GM18870 (cell line): Measurements from ENCODE around the gene PDE8B.

Experiments used
- ATAC-seq: cut with Tn5 transposase; IDR thresholded peaks from one replicate; pipeline ENCODE4 v1.9.1; 2021; ENCODE audit warnings: moderate library complexity; ENCODE audit not compliant: unreplicated experiment

PDE8B gene

GRCh38 chr5:77229887-77230286 lies 19.4 kb downstream of the PDE8B start:
- no peak for ATAC-seq

DNA sequence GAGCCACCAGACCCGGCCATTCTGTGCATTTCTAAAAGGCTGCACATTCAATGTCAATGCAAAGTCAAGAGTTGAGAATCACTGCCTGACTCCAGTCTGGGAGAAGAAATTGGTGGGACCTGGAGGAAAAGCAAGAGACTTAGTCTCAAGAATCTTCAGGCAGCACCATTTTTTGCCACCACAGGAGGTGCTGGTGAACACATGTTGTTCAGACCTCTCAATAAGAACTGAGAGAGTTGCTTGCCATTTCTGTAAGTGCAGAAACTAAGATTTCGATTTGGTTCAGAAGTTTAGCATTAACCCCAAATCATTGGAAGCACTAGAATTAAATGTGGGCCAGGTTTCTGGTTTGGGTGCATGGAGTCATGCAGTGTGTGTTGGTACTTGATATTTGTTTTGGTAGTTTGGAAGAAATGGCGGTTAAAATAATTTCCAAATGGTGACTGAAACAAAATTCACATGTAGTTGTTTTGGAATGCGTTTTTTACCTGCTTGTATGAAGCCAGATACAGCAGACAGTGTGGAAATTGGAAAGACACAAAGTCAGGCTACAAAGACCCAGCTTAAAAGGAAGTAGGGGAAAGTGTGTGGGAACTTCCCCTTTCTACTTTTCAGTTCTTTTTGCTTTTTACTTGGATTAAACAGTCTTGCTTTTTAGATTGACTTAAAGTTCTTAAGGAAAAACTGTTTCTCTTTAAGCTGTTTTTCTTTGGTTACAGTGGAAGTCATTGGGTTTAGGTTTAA lies 20.4 kb downstream of the PDE8B start:
- no peak for ATAC-seq

DNA sequence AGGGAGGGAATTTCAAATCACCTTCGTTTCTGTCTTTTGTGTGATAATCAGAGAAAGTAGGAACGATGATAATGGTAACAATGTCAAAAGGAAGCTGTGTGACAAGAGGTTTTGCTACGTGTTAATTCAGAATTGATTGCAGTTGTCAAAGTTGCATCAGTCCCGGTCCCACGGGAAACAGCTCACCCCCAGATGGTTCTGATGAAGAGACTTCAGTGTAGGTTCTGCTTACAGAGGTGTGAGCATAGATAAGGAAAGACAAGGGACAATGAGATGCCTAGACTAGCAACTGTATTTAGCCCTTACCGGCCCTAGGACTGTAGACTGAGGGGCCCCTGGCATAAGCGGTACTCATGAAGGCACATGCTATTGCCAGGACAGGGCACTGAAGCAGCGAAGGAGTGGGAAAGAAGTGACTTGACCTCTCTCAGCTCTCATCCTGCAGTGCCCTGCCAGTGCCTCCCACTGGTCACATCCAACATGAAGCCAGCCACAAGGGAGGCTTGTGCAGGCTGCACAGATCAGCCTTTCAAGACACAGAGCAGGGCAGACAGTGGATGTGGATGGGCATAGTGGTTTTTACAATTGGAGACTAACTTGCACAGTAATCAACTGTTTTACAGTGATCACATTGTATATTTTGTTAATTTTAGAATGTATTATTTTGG lies 21.1 kb downstream of the PDE8B start:
- ATAC-seq: no peak

DNA sequence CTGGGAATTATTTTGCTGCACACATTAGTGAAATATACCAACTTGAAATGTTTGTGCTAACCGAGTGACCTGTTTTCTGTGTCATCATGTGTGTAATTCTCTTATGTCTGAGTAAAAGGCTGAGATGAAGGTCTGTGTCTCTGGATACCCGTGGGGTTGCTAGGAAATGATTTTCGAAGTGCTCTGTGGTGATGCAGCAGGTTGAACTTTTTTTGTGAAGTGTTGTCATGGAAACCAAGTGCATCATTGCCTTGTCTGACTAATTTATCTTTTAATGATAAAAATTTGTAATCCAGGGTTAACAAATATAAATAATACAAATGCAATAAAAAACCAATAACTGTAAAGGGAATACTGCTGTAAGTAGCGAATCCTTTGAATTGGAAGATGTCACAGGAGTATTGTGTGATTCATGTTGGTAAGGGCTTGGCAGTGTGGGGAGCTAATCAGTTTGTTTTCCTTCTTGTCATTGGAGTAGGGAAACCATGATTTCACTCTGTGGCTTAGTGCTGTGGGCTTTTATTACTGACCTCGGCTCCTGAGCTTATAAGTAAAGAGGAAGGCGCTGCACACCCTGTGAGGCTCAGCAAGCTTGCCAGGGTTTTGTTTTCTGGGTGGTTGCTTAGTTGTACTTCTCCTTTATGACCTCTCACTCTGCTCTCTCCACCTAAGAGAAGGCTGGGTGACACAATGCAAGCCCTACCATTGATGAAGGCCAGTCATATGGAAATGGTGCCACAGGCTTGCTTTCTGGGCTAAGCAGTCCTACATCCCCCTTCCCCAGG lies 22.3 kb downstream of the PDE8B start:
- ATAC-seq: no peak

GRCh38 chr5:77235846-77236721 lies 25.6 kb downstream of the PDE8B start:
- no peak for ATAC-seq

GRCh38 chr5:77239126-77239741 lies 28.8 kb downstream of the PDE8B start:
- no peak for ATAC-seq

DNA sequence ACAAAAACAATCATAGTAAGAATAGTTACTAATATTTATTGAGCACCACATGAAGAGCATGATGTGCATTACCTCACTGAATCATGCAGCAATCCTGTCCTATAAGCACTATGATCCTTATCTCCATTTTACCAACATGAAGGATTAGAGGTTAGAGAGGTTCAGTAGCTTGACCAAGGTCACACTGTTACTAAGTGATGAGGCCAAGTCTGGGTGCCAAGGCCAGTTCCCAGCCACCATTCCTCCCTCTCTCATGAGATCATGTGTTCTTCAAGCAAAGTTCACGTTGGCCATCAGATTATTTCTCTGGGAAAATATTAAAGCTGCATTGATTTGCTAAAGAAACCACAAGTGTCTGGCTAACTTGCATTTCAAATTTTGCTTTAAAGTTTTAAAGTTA lies 31.0 kb downstream of the PDE8B start:
- ATAC-seq: no peak

DNA sequence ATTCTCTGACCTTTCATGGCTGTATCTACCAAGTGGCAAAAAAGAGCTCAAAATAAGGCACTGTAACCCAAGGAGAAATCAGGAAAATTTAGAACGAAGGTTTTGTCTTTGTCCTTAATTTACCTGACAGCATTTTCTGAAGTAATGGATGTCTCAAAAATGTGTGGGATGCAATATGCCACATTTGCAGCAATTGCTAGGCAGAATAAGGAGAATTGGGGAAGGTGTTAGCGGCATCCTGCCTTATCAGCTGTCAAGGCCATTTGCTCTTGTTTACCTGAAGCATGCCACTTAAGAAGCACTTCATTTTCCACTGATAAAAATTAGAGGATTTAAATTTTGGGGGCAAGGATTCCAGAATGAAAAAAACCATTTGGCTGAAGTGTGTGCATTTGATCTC lies 39.0 kb downstream of the PDE8B start:
- ATAC-seq: no peak

DNA sequence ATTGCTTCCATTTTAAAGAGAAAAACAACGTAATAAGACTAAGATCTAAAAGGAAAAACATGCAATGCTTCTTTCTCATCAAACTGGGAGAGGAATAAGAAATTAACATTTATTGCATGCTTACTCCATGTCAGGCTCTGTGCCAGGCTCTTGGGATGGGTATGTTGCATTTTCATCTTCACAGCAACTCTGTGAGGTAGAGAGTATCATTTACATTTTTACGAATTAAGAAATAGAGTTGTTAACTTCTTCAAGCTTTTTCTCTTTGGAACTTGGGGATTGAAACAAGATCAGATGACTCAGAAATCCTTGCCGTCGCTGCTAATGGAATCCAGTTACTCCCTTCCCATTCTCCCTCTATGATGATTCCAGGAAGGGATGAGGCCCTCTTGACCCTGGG lies 39.5 kb downstream of the PDE8B start:
- no peak for ATAC-seq

GRCh38 chr5:77251921-77252320 lies 41.4 kb downstream of the PDE8B start:
- no peak for ATAC-seq

- ATAC-seq: no peak
These were observed 45.1 kb downstream of the PDE8B start for GRCh38 chr5:77255617-77256016.

DNA sequence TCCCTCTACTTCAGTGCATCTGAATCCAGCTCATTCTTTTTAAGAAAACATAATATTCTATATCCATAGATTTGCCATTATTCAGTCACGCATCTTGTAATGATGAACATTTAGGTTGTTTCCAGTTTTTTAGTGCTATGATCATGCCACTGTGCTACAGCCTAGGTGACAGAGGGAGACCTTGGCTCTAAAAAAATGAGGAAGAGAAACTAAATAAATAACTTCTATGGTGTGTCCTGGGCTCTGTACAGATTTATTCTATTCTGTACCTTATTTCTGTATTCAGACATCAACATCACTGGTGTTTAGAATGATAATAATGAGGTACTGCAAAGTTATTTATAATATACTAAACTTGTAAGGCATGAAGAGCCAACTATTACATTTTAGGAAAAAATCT lies 45.9 kb downstream of the PDE8B start:
- no peak for ATAC-seq

DNA sequence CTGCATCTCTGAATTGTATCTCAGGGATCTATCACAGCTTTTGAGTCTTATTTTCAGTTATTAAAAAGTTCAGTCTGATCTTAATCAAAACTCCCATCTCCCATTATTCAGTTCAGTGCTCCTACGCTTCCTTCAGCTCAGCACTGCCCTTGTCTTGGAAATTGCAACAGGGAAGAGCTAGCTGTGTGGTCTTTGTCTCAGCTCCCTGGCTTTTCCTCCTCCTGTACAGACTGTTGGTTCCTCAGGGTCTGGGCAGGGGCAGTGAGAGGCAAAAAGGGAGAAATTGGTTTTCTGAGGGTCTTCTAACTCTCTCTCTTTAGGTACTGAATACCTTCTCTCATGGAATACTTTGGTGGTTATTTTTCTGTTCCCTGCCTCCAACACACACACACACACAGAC lies 48.2 kb downstream of the PDE8B start:
- no peak for ATAC-seq

GRCh38 chr5:77259476-77259875 lies 49.0 kb downstream of the PDE8B start:
- no peak for ATAC-seq

GRCh38 chr5:77262697-77263096 lies 52.2 kb downstream of the PDE8B start:
- ATAC-seq: no peak

- ATAC-seq: no peak
These were observed 55.8 kb downstream of the PDE8B start for GRCh38 chr5:77266291-77266690.

DNA sequence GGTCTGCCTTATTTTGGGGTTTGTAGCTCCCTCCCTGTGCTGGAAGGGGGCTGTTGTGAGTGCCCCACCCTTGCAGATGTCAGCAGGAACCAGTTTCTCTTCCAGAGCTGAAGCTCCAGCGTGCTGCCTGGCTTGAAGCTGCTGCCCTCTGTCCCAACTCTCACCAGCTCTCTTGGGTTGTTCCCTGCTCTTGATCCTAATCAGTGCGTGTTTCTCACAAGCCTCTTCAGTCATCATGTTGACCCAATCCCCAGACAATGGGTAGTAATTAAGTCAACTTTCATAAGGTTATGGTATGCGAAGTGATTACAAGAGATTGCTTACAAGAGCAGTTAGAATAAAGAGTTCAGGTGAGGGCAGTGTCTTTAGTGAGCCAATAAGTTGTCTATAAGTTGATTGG lies 57.0 kb downstream of the PDE8B start:
- no peak for ATAC-seq

GRCh38 chr5:77272206-77272605 lies 61.7 kb downstream of the PDE8B start:
- ATAC-seq: no peak

DNA sequence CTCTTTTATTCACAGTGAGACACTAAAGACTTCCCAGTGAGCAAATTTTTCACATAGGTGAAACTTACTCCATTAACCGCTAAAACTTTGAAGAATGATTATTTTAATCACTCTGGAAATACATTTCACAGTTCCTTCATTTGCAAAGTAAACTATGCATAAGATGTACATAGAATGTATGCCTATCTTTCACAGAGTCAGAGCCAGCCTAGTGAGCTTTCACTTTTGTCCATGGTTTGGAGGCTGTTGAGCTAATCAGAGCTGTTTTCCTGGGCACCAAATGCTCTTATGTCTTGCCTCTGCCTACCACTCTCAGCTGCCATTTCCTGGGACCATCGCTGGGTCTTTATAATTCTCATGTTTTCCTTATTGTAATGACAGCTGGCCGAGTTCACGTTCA lies 67.3 kb downstream of the PDE8B start:
- ATAC-seq: no peak

DNA sequence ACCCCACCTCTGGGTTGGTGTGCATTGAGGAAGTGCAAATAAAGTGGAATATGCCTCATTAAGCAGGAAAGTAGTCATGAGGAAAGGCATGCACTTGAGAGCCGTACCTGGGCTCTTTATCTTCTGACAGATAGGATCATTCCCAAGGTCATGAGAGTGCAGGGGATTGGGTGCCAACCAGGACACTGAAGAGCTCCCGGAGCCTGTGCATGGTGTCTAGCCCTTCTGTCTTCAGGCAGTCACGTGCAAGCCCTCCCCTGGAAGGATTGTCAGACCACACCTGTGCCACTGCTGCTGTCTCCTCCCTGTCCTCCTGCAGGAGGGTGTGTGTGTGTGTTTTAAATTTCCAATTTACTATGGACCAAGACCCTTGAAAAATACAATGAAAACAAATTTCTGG lies 69.6 kb downstream of the PDE8B start:
- ATAC-seq: no peak

DNA sequence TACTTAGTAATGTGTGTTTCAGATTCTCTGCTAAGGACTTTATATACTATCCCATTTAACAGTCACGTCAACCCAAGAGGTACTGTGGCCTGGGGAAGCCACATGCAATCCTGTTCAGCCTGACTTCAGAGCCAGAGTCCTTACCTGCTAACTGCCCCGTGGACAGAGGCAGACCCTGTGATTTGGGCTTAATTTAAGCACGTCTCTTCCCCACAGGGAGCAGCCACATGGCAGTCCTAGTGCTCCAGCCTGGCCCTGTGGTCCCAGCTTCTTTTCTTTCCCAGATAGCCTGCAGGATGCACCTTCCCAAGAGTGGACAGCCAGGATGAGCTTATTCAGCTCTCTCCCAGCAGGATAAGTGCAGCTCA lies 71.5 kb downstream of the PDE8B start:
- no peak for ATAC-seq
